ENCODE data around the gene EN1. TPM values are rescaled to one million over a fixed set of nuclear protein-coding genes. Genes with fewer than 3 reads are reported as not detected.

EN1 gene
- total RNA-seq, 1 experiment from 2014 or later: not detected

GRCh38 chr2:118808429-118808809 is 39.0 kb downstream of the EN1 start:
- Histone ChIP-seq H3K9me3 (ENCODE audit: low read depth, low read length, poor library complexity, severe bottlenecking) (no peaks in the 10 kb centered on the region), H3K4me1 (ENCODE audit: insufficient read depth, low read length, poor library complexity, severe bottlenecking) (peaks cover 12% of the 10 kb centered on the region), H3K4me3 (ENCODE audit: low read depth, low read length, poor library complexity, severe bottlenecking) (no peak overlapping the region), H3K36me3 (ENCODE audit: insufficient read depth, low read length, poor library complexity, severe bottlenecking) (no peaks in the 10 kb centered on the region), H3K27ac (ENCODE audit: low read depth, low read length, poor library complexity, severe bottlenecking) (no peak overlapping the region), H3K27me3 (replicated peaks; ENCODE audit: insufficient read depth, low read depth, low read length, poor library complexity) (no peaks in the 10 kb centered on the region)
- intact Hi-C loops (cut with micrococcal nuclease; ENCODE audit: unreplicated experiment): no loop called here
- TF ChIP-seq, protein P1, sequence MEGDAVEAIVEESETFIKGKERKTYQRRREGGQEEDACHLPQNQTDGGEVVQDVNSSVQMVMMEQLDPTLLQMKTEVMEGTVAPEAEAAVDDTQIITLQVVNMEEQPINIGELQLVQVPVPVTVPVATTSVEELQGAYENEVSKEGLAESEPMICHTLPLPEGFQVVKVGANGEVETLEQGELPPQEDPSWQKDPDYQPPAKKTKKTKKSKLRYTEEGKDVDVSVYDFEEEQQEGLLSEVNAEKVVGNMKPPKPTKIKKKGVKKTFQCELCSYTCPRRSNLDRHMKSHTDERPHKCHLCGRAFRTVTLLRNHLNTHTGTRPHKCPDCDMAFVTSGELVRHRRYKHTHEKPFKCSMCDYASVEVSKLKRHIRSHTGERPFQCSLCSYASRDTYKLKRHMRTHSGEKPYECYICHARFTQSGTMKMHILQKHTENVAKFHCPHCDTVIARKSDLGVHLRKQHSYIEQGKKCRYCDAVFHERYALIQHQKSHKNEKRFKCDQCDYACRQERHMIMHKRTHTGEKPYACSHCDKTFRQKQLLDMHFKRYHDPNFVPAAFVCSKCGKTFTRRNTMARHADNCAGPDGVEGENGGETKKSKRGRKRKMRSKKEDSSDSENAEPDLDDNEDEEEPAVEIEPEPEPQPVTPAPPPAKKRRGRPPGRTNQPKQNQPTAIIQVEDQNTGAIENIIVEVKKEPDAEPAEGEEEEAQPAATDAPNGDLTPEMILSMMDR (conservative IDR thresholded peaks at IDR 0.05; ENCODE audit: low read depth, low read length): no peak
- no peak for TF ChIP-seq EZH2 (IDR thresholded peaks at IDR 0.05; ENCODE audit: borderline replicate concordance, low read depth, low read length, poor library complexity, severe bottlenecking)
- no TSS peak for BruUV-seq (replicated peaks)
- ChIA-PET CTCF (no interaction called here), POLR2A (ENCODE audit: low non-redundant PET) (no interaction called here)
- no peak for DNase-seq (ENCODE audit: low spot score)

DNA sequence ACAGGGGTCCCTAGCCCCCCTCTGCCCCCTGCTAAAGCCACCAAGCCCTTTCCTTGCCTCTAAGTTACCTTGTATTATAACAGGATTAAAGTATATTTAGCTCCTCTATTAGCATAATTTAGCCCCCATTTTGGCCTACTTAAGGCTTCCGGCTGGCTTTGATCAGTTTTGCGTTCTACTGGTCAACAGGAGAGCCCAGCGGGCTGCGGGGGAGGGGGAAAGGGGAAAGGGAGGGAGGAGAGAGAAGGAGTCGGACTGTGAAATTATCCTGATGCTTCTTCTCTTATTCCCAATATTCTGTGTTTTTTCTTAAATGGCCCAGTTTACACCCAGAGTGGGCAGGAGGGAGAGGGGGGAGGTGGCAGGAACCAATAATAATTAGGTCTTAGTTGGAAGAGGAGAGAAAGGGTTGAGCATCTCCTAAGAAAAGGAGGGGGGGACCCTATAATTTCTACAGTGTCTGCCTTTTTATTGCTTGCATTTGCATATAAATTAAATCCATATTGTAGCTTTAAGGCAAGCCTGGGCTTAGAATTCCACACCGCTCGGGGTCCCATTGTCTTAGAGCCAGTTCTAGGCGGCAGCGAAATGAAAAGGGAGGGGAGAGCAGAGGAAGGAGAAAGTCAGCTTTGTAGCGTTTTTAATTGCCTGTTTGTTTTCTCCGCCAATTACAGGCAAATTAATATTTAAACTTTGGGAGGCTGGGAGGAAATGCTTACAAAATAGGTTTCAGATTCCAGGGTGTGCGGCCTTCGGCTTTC is 39.6 kb downstream of the EN1 start:
- no peaks in the 10 kb centered on the region for H3K27me3 ChIP-seq (replicated peaks; ENCODE audit: insufficient read depth, low read depth, low read length, poor library complexity)
- no TSS peak for BruUV-seq (replicated peaks)
- peak; percentile 17 for DNase-seq (ENCODE audit: low spot score)
- intact Hi-C loops (cut with micrococcal nuclease; ENCODE audit: unreplicated experiment): no loop called here
- H3K4me1 ChIP-seq (ENCODE audit: insufficient read depth, low read length, poor library complexity, severe bottlenecking): peaks cover 12% of the 10 kb centered on the region
- POLR2A ChIA-PET (ENCODE audit: low non-redundant PET): no interaction called here
- TF ChIP-seq, protein P1 (conservative IDR thresholded peaks at IDR 0.05; ENCODE audit: low read depth, low read length): no peak
- TF ChIP-seq EZH2 (IDR thresholded peaks at IDR 0.05; ENCODE audit: borderline replicate concordance, low read depth, low read length, poor library complexity, severe bottlenecking): no peak
- H3K4me3 ChIP-seq (ENCODE audit: low read depth, low read length, poor library complexity, severe bottlenecking): no peak overlapping the region
- H3K27ac ChIP-seq (ENCODE audit: low read depth, low read length, poor library complexity, severe bottlenecking): no peak overlapping the region
- H3K9me3 ChIP-seq (ENCODE audit: low read depth, low read length, poor library complexity, severe bottlenecking): no peaks in the 10 kb centered on the region
- H3K36me3 ChIP-seq (ENCODE audit: insufficient read depth, low read length, poor library complexity, severe bottlenecking): no peaks in the 10 kb centered on the region
- CTCF ChIA-PET: no interaction called here

GRCh38 chr2:118806797-118807667 is 40.4 kb downstream of the EN1 start:
- TF ChIP-seq, protein P1 (conservative IDR thresholded peaks at IDR 0.05; ENCODE audit: low read depth, low read length): no peak
- TF ChIP-seq EZH2 (IDR thresholded peaks at IDR 0.05; ENCODE audit: borderline replicate concordance, low read depth, low read length, poor library complexity, severe bottlenecking): no peak
- Histone ChIP-seq H3K4me3 (ENCODE audit: low read depth, low read length, poor library complexity, severe bottlenecking) (no peak overlapping the region), H3K27me3 (replicated peaks; ENCODE audit: insufficient read depth, low read depth, low read length, poor library complexity) (no peaks in the 10 kb centered on the region), H3K36me3 (ENCODE audit: insufficient read depth, low read length, poor library complexity, severe bottlenecking) (no peaks in the 10 kb centered on the region), H3K9me3 (ENCODE audit: low read depth, low read length, poor library complexity, severe bottlenecking) (no peaks in the 10 kb centered on the region), H3K4me1 (ENCODE audit: insufficient read depth, low read length, poor library complexity, severe bottlenecking) (peaks cover 12% of the 10 kb centered on the region), H3K27ac (ENCODE audit: low read depth, low read length, poor library complexity, severe bottlenecking) (no peak overlapping the region)
- BruUV-seq (replicated peaks): no TSS peak
- intact Hi-C loops (cut with micrococcal nuclease; ENCODE audit: unreplicated experiment): no loop called here
- POLR2A ChIA-PET (ENCODE audit: low non-redundant PET): no interaction called here
- no peak for DNase-seq (ENCODE audit: low spot score)
- CTCF ChIA-PET: no interaction called here
